Neural cell (in vitro differentiated cells): ENCODE data around the gene PRKAR1B. TPM values are rescaled to one million over a fixed set of nuclear protein-coding genes. Genes with fewer than 3 reads are reported as not detected.

Experiments
- H2AFZ ChIP-seq: fragments of 200-600, 300-800 bp; sonication (generic), shearing (Covaris generic); 2 replicates; pipeline ENCODE4 v1.6.0; 2014; ENCODE audit warnings: low read depth, mild to moderate bottlenecking, antibody characterized with exemption, low read length, moderate library complexity
- H3F3A ChIP-seq: fragments of 200-600 bp; shearing (Covaris generic); 2 replicates; pipeline ENCODE4 v1.6.1; 2016; ENCODE audit warnings: mild to moderate bottlenecking, moderate library complexity, mixed read lengths, antibody characterized with exemption, low read length; ENCODE audit not compliant: insufficient read depth, poor library complexity, severe bottlenecking
- H3K27ac ChIP-seq: fragments of 200-600, 300-800 bp; sonication (generic), shearing (Covaris generic); 2 replicates; pipeline ENCODE4 v1.5.1; 2014; ENCODE audit warnings: mild to moderate bottlenecking, low read length, moderate library complexity
- H3K27me3 ChIP-seq: fragments of 300-800, 200-600 bp; sonication (generic), shearing (Covaris generic); 2 replicates; pipeline ENCODE4 v1.6.0; 2014; ENCODE audit warnings: mild to moderate bottlenecking, low read depth, low read length, moderate library complexity; ENCODE audit not compliant: insufficient read depth
- H3K36me3 ChIP-seq: fragments of 300-800, 200-600 bp; sonication (generic), shearing (Covaris generic); 2 replicates; pipeline ENCODE4 v1.5.1; 2014; ENCODE audit warnings: mild to moderate bottlenecking, antibody characterized with exemption, low read length, moderate library complexity; ENCODE audit not compliant: insufficient read depth
- H3K4me2 ChIP-seq: fragments of 300-800, 200-600 bp; sonication (generic), shearing (Covaris generic); 2 replicates; pipeline ENCODE4 v1.6.0; 2014; ENCODE audit warnings: mild to moderate bottlenecking, low read length
- H3K4me3 ChIP-seq: fragments of 300-800, 200-600 bp; sonication (generic), shearing (Covaris generic); 2 replicates; pipeline ENCODE4 v1.5.1; 2014; ENCODE audit warnings: mild to moderate bottlenecking, low read length, moderate library complexity
- H3K79me2 ChIP-seq: fragments of 200-600 bp; shearing (Covaris generic); replicated peaks from 2 replicates; pipeline ENCODE4 v1.6.0; 2014; ENCODE audit warnings: mild to moderate bottlenecking, low read length, moderate library complexity; ENCODE audit not compliant: insufficient read depth
- H3K9ac ChIP-seq: fragments of 300-800, 200-600 bp; sonication (generic), shearing (Covaris generic); 2 replicates; pipeline ENCODE4 v1.6.1; 2016; ENCODE audit warnings: mild to moderate bottlenecking, low read length, mixed read lengths
- H3K9me2 ChIP-seq: fragments of 200-600 bp; shearing (Covaris generic); 2 replicates; pipeline ENCODE4 v1.6.1; 2016; ENCODE audit warnings: mild to moderate bottlenecking, low read length, mixed read lengths; ENCODE audit not compliant: insufficient read depth
- H3K9me3 ChIP-seq: fragments of 200-600, 300-800 bp; sonication (generic), shearing (Covaris generic); 2 replicates; pipeline ENCODE4 v1.6.1; 2016; ENCODE audit warnings: mild to moderate bottlenecking, mixed run types, low read length, moderate library complexity, mixed read lengths
- H4K20me1 ChIP-seq: fragments of 200-600 bp; shearing (Covaris generic); 2 replicates; pipeline ENCODE4 v1.6.1; 2016; ENCODE audit warnings: mild to moderate bottlenecking, mixed run types; ENCODE audit not compliant: insufficient read depth
- CTCF ChIP-seq: fragments of 450-650 bp; IDR thresholded peaks from 2 replicates; pipeline ENCODE4 v1.5.1; 2014; ENCODE audit warnings: antibody characterized with exemption, mild to moderate bottlenecking, moderate library complexity; ENCODE audit not compliant: poor library complexity, severe bottlenecking
- EP300 ChIP-seq: fragments of 450-650 bp; conservative IDR thresholded peaks from 2 replicates; pipeline ENCODE4 v1.6.1; 2014; ENCODE audit warnings: antibody characterized with exemption, mild to moderate bottlenecking, moderate library complexity; ENCODE audit not compliant: poor library complexity, severe bottlenecking
- EZH2 ChIP-seq: fragments of 200-600, 300-800 bp; shearing (Covaris generic), sonication (generic); IDR thresholded peaks from 2 replicates; pipeline ENCODE4 v1.6.1; 2014; ENCODE audit warnings: antibody characterized with exemption, low read length, borderline replicate concordance, mild to moderate bottlenecking; ENCODE audit not compliant: insufficient read depth, poor library complexity, severe bottlenecking
- MXI1 ChIP-seq: fragments of 450-650 bp; conservative IDR thresholded peaks from 2 replicates; pipeline ENCODE4 v1.6.1; 2014; ENCODE audit warnings: antibody characterized with exemption, mild to moderate bottlenecking; ENCODE audit not compliant: poor library complexity, severe bottlenecking
- POLR2AphosphoS5 ChIP-seq: IDR thresholded peaks from 2 replicates; pipeline ENCODE4 v1.6.1; 2012
- RAD21 ChIP-seq: fragments of 450-650 bp; conservative IDR thresholded peaks from 2 replicates; pipeline ENCODE4 v1.6.1; 2014; ENCODE audit warnings: antibody characterized with exemption, mild to moderate bottlenecking, moderate library complexity
- REST ChIP-seq: IDR thresholded peaks from 2 replicates; pipeline ENCODE4 v1.6.1; 2012; ENCODE audit warnings: borderline replicate concordance
- SMC3 ChIP-seq: fragments of 450-650 bp; conservative IDR thresholded peaks from 2 replicates; pipeline ENCODE4 v1.6.1; 2014; ENCODE audit warnings: antibody characterized with exemption, mild to moderate bottlenecking, moderate library complexity; ENCODE audit not compliant: poor library complexity
- TAF1 ChIP-seq: IDR thresholded peaks from 2 replicates; pipeline ENCODE4 v1.6.1; 2012; ENCODE audit warnings: low read depth
- polyA plus RNA-seq: library from polyadenylated mRNA; depleted of rRNA; stranded (reverse); fragments of >200 nt; gene quantifications from 2 replicates; pipeline ENCODE4 v1.2.3, GENCODE V29; 2014

Gene PRKAR1B
- polyA plus RNA-seq, 1 donor from 2014 or later: 38.6 TPM

GRCh38 chr7:533266-533665 lies 193.8 kb downstream of the PRKAR1B start:
- H3K9me3 ChIP-seq: no peaks in the 10 kb centered on the region
- no peaks in the 10 kb centered on the region for H3K27me3 ChIP-seq
- H2AFZ ChIP-seq: no peak overlapping the region
- no peak overlapping the region for H3K4me3 ChIP-seq
- H3K36me3 ChIP-seq: no peaks in the 10 kb centered on the region
- TF ChIP-seq EP300: no peak
- TF ChIP-seq RAD21: no peak
- TF ChIP-seq TAF1: no peak
- TF ChIP-seq EZH2: no peak
- no peak for TF ChIP-seq CTCF
- no peak for TF ChIP-seq SMC3
- TF ChIP-seq REST: no peak
- no peaks in the 10 kb centered on the region for H4K20me1 ChIP-seq
- H3K9me2 ChIP-seq: no peaks in the 10 kb centered on the region
- no peaks in the 10 kb centered on the region for H3K79me2 ChIP-seq
- no peaks in the 10 kb centered on the region for H3F3A ChIP-seq
- no peak overlapping the region for H3K4me2 ChIP-seq
- H3K27ac ChIP-seq: no peak overlapping the region
- H3K9ac ChIP-seq: no peak overlapping the region

GRCh38 chr7:532379-533143 lies 194.5 kb downstream of the PRKAR1B start:
- Histone ChIP-seq H3K9ac (no peak overlapping the region), H3F3A (no peaks in the 10 kb centered on the region), H3K9me2 (no peaks in the 10 kb centered on the region), H3K27me3 (no peaks in the 10 kb centered on the region), H3K9me3 (no peaks in the 10 kb centered on the region), H3K4me2 (no peak overlapping the region), H3K27ac (no peak overlapping the region), H3K36me3 (no peaks in the 10 kb centered on the region), H4K20me1 (no peaks in the 10 kb centered on the region), H2AFZ (no peak overlapping the region), H3K79me2 (no peaks in the 10 kb centered on the region), H3K4me3 (no peak overlapping the region)
- TF ChIP-seq EP300: no peak
- TF ChIP-seq CTCF: no peak
- TF ChIP-seq REST: no peak
- TF ChIP-seq RAD21: no peak
- no peak for TF ChIP-seq MXI1
- no peak for TF ChIP-seq TAF1
- TF ChIP-seq POLR2AphosphoS5: no peak
- TF ChIP-seq SMC3: no peak
- TF ChIP-seq EZH2: no peak
